ENCODE data around the gene BACE2. TPM values are rescaled to one million over a fixed set of nuclear protein-coding genes. Genes with fewer than 3 reads are reported as not detected.

BACE2 gene
- polyA plus RNA-seq, 2 of the 4 experiments (the other 2 are of a cell fraction): 15.2 to 26.0 TPM

- TF ChIP-seq ZFP36 (IDR thresholded peaks at IDR 0.05; ENCODE audit: borderline replicate concordance, partially characterized antibody) (no peak), PBX3 (IDR thresholded peaks at IDR 0.05) (no peak), HEYL (CRISPR knock-in tag; IDR thresholded peaks at IDR 0.05) (no peak), FOXS1 (CRISPR knock-in tag; IDR thresholded peaks at IDR 0.05) (no peak), CBX2 (IDR thresholded peaks at IDR 0.05; ENCODE audit: borderline replicate concordance, low read depth) (no peak)
- WGBS (ENCODE audit: missing lambda C conversion rate): no CpG with 5 or more reads among the region's 6 CpGs
- POLR2A ChIA-PET: no interaction called here
- CTCF ChIA-PET: interaction anchor here (0.8 to 7.1 kb wide), 2 partner anchors 12 to 993 kb away, joined by 4 to 67 read pairs; no protein-coding TSS in a partner anchor
- no peaks in the 10 kb centered on the region for H3K9me3 ChIP-seq
- no peak for FAIRE-seq
- DNase-seq (ENCODE audit: low read depth in 1 of 2, low spot score in 1 of 2): no peak
- H3K4me3 ChIP-seq: no peak overlapping the region
- H3K4me1 ChIP-seq: no peaks in the 10 kb centered on the region
- H3K4me2 ChIP-seq: no peak overlapping the region
- no peak overlapping the region for H3K27ac ChIP-seq
- ATAC-seq: no peak
Observed at GRCh38 chr21:41136286-41136685, 31.7 kb upstream of the BACE2 start.

GRCh38 chr21:41137401-41137800 lies 30.6 kb upstream of the BACE2 start:
- TF ChIP-seq ZSCAN20 (CRISPR knock-in tag; IDR thresholded peaks at IDR 0.05) (no peak), RNF2 (IDR thresholded peaks at IDR 0.05; ENCODE audit: borderline replicate concordance, low read depth) (no peak), CBX2 (IDR thresholded peaks at IDR 0.05; ENCODE audit: borderline replicate concordance, low read depth) (no peak), MAFK (IDR thresholded peaks at IDR 0.05; ENCODE audit: partially characterized antibody) (no peak), RFX5 (IDR thresholded peaks at IDR 0.05) (no peak), TP53 (CRISPR knock-in tag; IDR thresholded peaks at IDR 0.05) (no peak), MYC (IDR thresholded peaks at IDR 0.05; ENCODE audit: borderline replicate concordance, low read length) (no peak), PBX3 (IDR thresholded peaks at IDR 0.05) (no peak), E2F6 (IDR thresholded peaks at IDR 0.05; ENCODE audit: borderline replicate concordance, low read depth) (no peak), NR3C1 (IDR thresholded peaks at IDR 0.05) (no peak), REST (IDR thresholded peaks at IDR 0.05) (no peak), CBX8 (IDR thresholded peaks at IDR 0.05) (no peak), KDM5A (IDR thresholded peaks at IDR 0.05) (no peak), BCL3 (IDR thresholded peaks at IDR 0.05) (no peak), CHD2 (IDR thresholded peaks at IDR 0.05; ENCODE audit: low read length, partially characterized antibody) (no peak), POLR2A (IDR thresholded peaks at IDR 0.05; ENCODE audit: low read length) (no peak), HMGXB4 (CRISPR knock-in tag; IDR thresholded peaks at IDR 0.05; ENCODE audit: borderline replicate concordance) (no peak), ATOH8 (CRISPR knock-in tag; IDR thresholded peaks at IDR 0.05; ENCODE audit: low read depth) (no peak), EP300 (IDR thresholded peaks at IDR 0.05) (no peak), CTCF (IDR thresholded peaks at IDR 0.05) (no peak)
- Histone ChIP-seq H3K27ac (no peak overlapping the region), H3K9me3 (no peaks in the 10 kb centered on the region), H3K4me1 (no peaks in the 10 kb centered on the region), H3K4me2 (no peak overlapping the region), H3K4me3 (no peak overlapping the region)
- ChIA-PET CTCF (interaction anchor here (1.0 to 7.1 kb wide), 2 partner anchors 9 to 13 kb away, joined by 3 to 67 read pairs; no protein-coding TSS in a partner anchor), POLR2A (no interaction called here)
- no peak for FAIRE-seq
- DNase-seq (ENCODE audit: low read depth in 1 of 2, low spot score in 1 of 2): no peak
- WGBS (ENCODE audit: missing lambda C conversion rate): 21% methylated on average over 5 of the region's 8 CpGs
- no peak for ATAC-seq
